ENCODE results near the gene JAK3. TPM values are rescaled to one million over a fixed set of nuclear protein-coding genes. Genes with fewer than 3 reads are reported as not detected.

The JAK3 gene
- total and polyA plus RNA-seq, 2 of the 13 experiments (the other 11 are each of a cell fraction or from before 2014, with no cell fraction given) = 3.4 to 18.6 TPM

- Histone ChIP-seq H3K4me2 (ENCODE audit: low read depth, low read length) (peak overlapping the region; percentile 16; the same call in 1 of the 2 replicates), H3K27ac (ENCODE audit: extremely low read length, insufficient read depth, low read length) (no peak overlapping the region), H3K36me3 (replicated peaks in 1 of 2; ENCODE audit: control insufficient read depth in 1 of 2, insufficient read depth in 2 of 2, low read length in 2 of 2) (no peaks in the 10 kb centered on the region), H3K4me1 (ENCODE audit: insufficient read depth, low read length) (peaks cover 4% of the 10 kb centered on the region), H3K4me3 (replicated peaks in 1 of 3; ENCODE audit: insufficient read depth in 1 of 3, low read depth in 2 of 3, low read length in 3 of 3) (no peak overlapping the region), H3K9me3 (ENCODE audit: low read length) (no peaks in the 10 kb centered on the region), H3K79me2 (ENCODE audit: insufficient read depth, low read length) (peaks cover 8% of the 10 kb centered on the region), H3K9ac (ENCODE audit: insufficient read depth, low read depth, low read length) (no peak overlapping the region), H3K27me3 (ENCODE audit: control insufficient read depth in 1 of 2, insufficient read depth in 2 of 2, low read length in 2 of 2) (no peaks in the 10 kb centered on the region; a peak in 1 of 5 replicates), H2AFZ (ENCODE audit: low read length) (no peak overlapping the region), H4K20me1 (ENCODE audit: insufficient read depth, low read length) (peaks cover 8% of the 10 kb centered on the region)
- DNase-seq (ENCODE audit: low spot score) (peak; percentile 57), FAIRE-seq (peak; percentile 84), ATAC-seq (peak; percentile 59)
- POLR2A ChIA-PET = interaction anchor here (0.9 kb wide), 1 partner anchor 9 kb away, joined by 3 read pairs; no protein-coding TSS in a partner anchor
- WGBS (ENCODE audit: low lambda C conversion rate) = 12% methylated on average over 16 of the region's 29 CpGs
- CTCF ChIA-PET (ENCODE audit: low intra/inter-chr PET ratio, low total read pairs) = interaction anchor here (0.6 to 1.8 kb wide), 3 partner anchors 71 to 359 kb away, joined by 3 to 8 read pairs (median 3); no protein-coding TSS in a partner anchor
- in situ Hi-C loops (cut with HindIII; ENCODE audit: extremely low pct_ligation_motif_present, low pct_unique_long_range_greater_than_20kb) (loop anchor here (10.0 kb wide), 1 partner anchor 151 kb away; no protein-coding TSS in a partner anchor), intact Hi-C loops (cut with micrococcal nuclease; ENCODE audit: unreplicated experiment) (loop anchor here (1.0 to 5.0 kb wide), 4 partner anchors 21 to 80 kb away; partner anchors contain the start of gene CCDC124)
- no TSS peak for BruUV-seq (replicated peaks)
- TF ChIP-seq RBFOX2 (IDR thresholded peaks at IDR 0.05; ENCODE audit: low read depth, low read length) = no peak
- TF ChIP-seq PPARG (CRISPR knock-in tag; conservative IDR thresholded peaks at IDR 0.05) = no peak
- no peak for TF ChIP-seq ZNF441 (CRISPR knock-in tag; IDR thresholded peaks at IDR 0.05; ENCODE audit: borderline replicate concordance)
- no peak for TF ChIP-seq HINFP (CRISPR knock-in tag; IDR thresholded peaks at IDR 0.05; ENCODE audit: low read depth)
- peak; percentile 65; the same call in 1 of the 2 replicates for TF ChIP-seq ZNF788 (CRISPR knock-in tag; IDR thresholded peaks at IDR 0.05; ENCODE audit: borderline replicate concordance)
- TF ChIP-seq CBFB (CRISPR knock-in tag; IDR thresholded peaks at IDR 0.05) = no peak
- no peak for TF ChIP-seq MTERF4 (CRISPR knock-in tag; IDR thresholded peaks at IDR 0.05)
- TF ChIP-seq HNRNPH1 (optimal IDR thresholded peaks at IDR 0.05; ENCODE audit: low read depth, low read length) = no peak
- TF ChIP-seq ATF4 (CRISPR knock-in tag; IDR thresholded peaks at IDR 0.05) = no peak
- no peak for TF ChIP-seq MXD3 (CRISPR knock-in tag; IDR thresholded peaks at IDR 0.05)
- TF ChIP-seq JUND (CRISPR knock-in tag; IDR thresholded peaks at IDR 0.05) = no peak
- TF ChIP-seq TEAD3 (CRISPR knock-in tag; optimal IDR thresholded peaks at IDR 0.05; ENCODE audit: borderline replicate concordance) = no peak
- TF ChIP-seq ELF3 (CRISPR knock-in tag; IDR thresholded peaks at IDR 0.05) = 0 out of 2 replicates have a peak, but pooled peaks have one; percentile 23
- no peak for TF ChIP-seq GLMP (CRISPR knock-in tag; IDR thresholded peaks at IDR 0.05; ENCODE audit: borderline replicate concordance)
- TF ChIP-seq ZFP37 (CRISPR knock-in tag; IDR thresholded peaks at IDR 0.05; ENCODE audit: borderline replicate concordance) = 0 out of 2 replicates have a peak, but pooled peaks have one; percentile 29
- no peak for TF ChIP-seq ZNF572 (CRISPR knock-in tag; IDR thresholded peaks at IDR 0.05)
- no peak for TF ChIP-seq JARID2 (CRISPR knock-in tag; IDR thresholded peaks at IDR 0.05; ENCODE audit: insufficient replicate concordance)
- no peak for TF ChIP-seq PHF8 (CRISPR knock-in tag; IDR thresholded peaks at IDR 0.05)
- peak; percentile 50; the same call in 1 of the 2 replicates for TF ChIP-seq HOXA3 (CRISPR knock-in tag; IDR thresholded peaks at IDR 0.05)
Measured at GRCh38 chr19:17855280-17856152, 7.7 kb upstream of the JAK3 start.
